Measurements from ENCODE around the gene CCDC112.

The CCDC112 gene

GRCh38 chr5:115317736-115318135 is 21.3 kb upstream of the CCDC112 start:
- DNase-seq (ENCODE audit: low read depth in 2 of 2) = no peak

DNA sequence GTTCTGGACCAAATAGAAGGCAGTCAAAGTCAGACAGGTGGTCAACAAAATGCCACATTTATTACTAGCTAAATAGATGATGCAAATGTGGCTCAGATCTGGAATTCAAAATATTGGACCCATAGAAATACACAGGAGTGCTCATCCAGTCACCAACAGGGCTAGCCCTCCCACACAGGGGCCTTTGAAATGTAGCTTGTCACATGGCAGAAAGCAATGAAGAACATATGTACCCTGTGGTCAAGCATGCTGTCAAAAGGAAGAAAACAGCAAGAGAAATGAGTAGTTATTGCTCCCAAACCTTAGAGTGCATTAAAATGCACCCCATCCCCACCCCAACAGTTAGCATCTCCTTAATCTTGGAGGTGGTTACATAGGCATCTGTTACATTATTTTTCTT is 20.9 kb upstream of the CCDC112 start:
- DNase-seq (ENCODE audit: low read depth in 2 of 2) = no peak

GRCh38 chr5:115313632-115314031 is 17.2 kb upstream of the CCDC112 start:
- no peak for DNase-seq (ENCODE audit: low read depth in 2 of 2)

DNA sequence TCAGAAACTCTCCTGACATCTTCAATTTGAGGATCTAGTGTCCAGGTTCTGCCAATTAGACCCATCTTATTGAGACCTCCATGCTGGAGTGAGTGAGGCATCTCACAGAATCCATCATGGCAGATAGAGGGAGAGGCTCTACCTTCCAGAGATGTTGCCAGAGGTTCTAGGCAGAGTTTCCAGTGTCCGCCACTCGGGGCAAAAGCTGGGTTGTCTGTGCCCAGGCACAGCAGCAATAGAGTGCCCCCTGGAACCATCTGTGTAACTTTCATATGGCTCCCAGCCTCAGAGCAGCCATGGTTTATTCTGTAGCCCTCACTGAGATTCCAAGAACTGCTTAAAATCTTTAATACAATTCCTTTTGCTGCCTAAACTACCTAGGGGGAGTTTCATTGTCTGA is 16.6 kb upstream of the CCDC112 start:
- DNase-seq (ENCODE audit: low read depth in 2 of 2) = no peak

DNA sequence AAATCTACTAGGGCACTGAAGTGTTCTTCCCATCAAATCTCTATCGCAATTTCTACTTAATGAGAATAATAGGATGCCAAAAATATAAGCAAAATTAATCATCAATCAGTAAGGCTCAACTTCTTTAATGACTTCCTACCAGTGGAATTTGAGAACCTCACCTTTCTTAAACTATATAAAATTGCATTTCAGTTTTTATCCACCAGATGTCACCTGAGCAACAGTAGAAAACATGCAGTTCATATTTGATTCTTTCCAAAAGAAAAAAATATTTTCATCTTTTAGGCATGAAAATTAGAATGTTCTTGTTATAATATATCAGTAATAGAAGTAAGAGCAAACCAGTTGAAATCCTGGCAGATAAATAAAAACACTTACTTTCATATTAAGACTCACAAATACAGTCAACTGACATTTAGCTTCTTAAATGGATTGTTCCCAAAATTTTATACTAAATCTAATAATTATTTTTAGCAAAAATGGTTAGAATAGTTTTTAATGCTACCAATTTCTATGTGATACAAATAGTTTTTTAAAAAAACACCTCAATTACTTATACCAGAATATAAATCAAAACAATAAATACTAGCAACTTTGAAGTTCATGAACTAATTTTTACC is 13.4 kb upstream of the CCDC112 start:
- DNase-seq (ENCODE audit: low read depth in 2 of 2) = no peak

GRCh38 chr5:115308815-115309214 is 12.4 kb upstream of the CCDC112 start:
- no peak for DNase-seq (ENCODE audit: low read depth in 2 of 2)

- no peak for DNase-seq (ENCODE audit: low read depth in 2 of 2)
Observed at GRCh38 chr5:115306011-115306536, 9.6 kb upstream of the CCDC112 start.

DNA sequence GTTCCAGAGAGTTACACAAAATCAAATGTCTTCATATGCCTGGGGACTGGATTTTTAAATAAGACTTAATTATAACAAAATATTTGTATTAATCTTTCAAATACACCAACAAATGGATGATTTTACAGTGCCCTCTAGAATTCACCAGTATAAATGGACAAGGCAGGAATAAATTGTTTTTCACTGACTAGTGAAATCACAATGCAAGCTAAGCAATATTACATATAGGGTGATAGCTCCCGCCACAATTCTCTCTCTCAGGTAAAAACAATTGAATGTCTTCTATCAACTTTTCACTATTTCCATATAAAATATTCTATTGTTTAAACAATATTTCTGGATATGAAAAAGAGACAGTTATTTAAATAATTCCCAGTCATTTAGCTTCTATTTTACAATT is 8.0 kb upstream of the CCDC112 start:
- no peak for DNase-seq (ENCODE audit: low read depth in 2 of 2)

DNA sequence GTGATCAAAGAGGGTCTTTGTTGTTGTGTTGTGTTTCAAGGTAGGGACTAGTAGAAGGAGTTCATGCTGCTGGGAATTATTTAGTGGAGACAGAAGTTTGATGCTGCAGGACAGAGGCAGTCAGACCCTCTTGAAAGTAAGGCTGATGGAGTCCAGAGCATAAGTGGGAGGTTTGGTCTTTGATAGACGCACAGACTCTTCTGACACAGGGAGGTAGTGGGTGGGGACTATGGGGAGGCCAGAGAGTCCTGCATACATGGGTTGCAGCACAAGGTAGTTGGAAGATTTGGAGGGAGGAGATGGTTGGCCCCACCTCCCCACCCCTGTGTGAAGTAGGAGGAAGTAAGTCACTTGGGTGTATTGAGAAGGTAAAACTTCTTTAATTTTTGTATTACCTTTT is 2.4 kb upstream of the CCDC112 start:
- no peak for DNase-seq (ENCODE audit: low read depth in 2 of 2)

DNA sequence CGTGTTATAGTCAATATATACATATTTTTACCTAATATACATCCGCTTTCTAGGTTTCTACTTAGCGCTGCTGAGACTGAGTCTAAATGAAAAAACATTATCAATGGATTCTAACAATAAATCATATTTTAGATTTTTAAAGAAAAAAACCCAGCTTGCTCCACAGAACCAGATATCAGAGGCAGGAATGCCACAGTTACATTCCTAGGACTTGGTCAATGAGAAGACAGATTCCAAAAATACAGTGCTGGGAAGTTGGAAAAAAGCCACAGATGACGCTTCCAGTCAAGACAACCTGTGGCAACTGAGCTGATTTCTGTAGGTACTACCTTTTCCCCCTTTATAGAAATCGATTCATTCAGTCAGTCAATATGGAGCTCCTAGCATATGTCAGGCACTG is 577 bp upstream of the CCDC112 start:
- no peak for DNase-seq (ENCODE audit: low read depth in 2 of 2)

- no peak for DNase-seq (ENCODE audit: low read depth in 2 of 2)
Observed at GRCh38 chr5:115295777-115296123, 704 bp downstream of the CCDC112 start.

GRCh38 chr5:115291397-115291796 is 5.1 kb downstream of the CCDC112 start:
- DNase-seq (ENCODE audit: low read depth in 2 of 2) = no peak

GRCh38 chr5:115289104-115289503 is 7.3 kb downstream of the CCDC112 start:
- no peak for DNase-seq (ENCODE audit: low read depth in 2 of 2)

- no peak for DNase-seq (ENCODE audit: low read depth in 2 of 2)
Observed at GRCh38 chr5:115284021-115284420, 12.4 kb downstream of the CCDC112 start.

DNA sequence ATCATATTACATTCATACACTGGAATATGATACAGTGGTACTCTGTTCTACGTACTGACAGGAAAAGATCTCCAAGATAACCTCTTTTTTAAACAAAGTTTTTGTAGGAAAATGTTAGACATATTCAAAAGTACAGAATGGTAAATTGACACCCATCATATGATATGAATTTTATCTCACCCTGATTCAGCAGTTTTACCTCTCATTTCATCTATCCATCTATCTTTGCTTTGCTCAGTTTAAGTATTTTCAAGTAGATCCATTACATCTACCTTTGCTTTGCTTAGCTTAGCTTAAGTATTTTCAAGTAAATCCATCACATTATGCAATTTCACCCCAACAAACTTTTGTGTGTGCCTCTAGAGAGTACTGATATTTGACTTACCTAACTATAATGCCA is 14.3 kb downstream of the CCDC112 start:
- DNase-seq (ENCODE audit: low read depth in 2 of 2) = no peak

DNA sequence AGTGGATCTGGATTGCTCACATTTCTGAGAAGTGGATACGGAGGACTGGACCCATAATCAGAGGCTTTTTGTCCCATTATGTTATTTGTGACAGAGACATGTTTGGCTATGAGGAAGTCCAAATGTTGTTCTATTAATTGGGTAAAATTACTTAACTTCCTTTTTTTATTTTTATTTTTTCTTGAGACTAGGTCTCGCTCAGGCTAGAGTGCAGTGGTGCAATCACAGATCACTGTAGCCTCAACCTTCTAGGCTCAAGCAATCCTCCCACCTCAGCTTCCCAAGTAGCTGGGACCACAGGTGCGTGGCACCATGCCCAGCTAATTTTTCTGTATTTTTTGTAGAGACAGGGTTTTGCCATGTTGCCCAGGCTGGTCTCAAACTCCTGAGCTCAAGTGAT is 21.9 kb downstream of the CCDC112 start:
- no peak for DNase-seq (ENCODE audit: low read depth in 2 of 2)

- DNase-seq (ENCODE audit: low read depth in 2 of 2) = no peak
Observed at GRCh38 chr5:115272297-115272958, 24.0 kb downstream of the CCDC112 start.

- no peak for DNase-seq (ENCODE audit: low read depth in 2 of 2)
Observed at GRCh38 chr5:115271295-115272050, 25.0 kb downstream of the CCDC112 start.

DNA sequence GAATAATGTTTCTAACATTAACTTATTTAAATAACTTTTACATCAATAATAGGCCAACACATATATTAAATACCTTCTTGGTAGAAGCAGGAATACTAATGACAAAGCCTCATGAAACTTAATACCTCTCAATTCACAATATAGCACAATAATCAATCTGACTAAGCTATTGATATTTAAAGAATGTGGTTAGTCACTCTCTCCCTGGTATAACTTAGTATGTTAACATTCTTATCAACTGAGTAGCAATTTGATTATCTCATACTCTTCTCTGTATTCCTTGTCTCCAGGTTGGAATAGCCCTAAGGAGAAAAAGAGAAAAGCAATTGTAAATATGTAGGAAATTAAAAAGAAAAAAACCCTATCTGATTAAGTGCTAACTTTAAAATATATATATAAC is 28.8 kb downstream of the CCDC112 start:
- no peak for DNase-seq (ENCODE audit: low read depth in 2 of 2)

GRCh38 chr5:115265220-115265619 is 31.2 kb downstream of the CCDC112 start:
- no peak for DNase-seq (ENCODE audit: low read depth in 2 of 2)

DNA sequence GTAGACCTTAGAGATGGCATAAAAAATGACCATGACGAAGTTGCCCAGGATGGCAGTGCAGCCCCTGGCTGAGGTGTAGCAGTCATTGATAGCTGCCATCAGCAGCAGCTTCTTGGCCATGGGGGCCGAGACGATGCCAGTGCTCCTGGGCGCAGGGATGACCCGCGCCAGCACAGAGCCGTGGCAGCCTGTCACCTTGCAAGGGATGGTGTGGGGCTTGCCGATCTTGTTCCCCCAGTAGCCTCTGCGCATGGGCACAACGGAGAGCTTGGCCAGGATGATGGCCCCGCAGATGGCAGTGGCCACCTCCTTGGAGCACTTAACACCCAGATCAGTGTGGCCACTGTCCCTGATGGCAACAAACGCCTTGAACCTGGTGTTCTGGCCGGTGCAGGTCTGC is 31.7 kb downstream of the CCDC112 start:
- DNase-seq (ENCODE audit: low read depth in 2 of 2) = no peak

DNA sequence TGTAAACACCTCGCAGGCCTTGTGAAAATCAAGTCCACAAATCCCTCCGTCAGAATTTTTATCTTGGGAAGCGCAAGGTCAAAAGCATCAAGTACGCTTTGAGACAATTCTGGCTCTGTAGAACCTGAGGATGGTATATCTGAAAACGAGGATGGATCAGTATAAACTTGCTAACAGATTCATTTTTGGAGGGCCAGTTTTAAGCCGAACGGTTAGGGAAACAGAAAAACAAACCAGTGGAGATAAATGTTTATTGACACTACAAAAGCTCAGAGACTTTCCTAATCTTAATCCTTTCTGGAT is 33.4 kb downstream of the CCDC112 start:
- no peak for DNase-seq (ENCODE audit: low read depth in 2 of 2)
